Thymus (tissue), 11 donors: ENCODE measurements around the gene RSPRY1. TPM values are rescaled to one million over a fixed set of nuclear protein-coding genes. Genes with fewer than 3 reads are reported as not detected.

Experiments used
- DNase-seq, 9 donors: peaks; one replicate each; pipeline ENCODE4 v3.0.0-alpha.2; 2013; ENCODE audit warnings: low spot score in 9 of 9, low read depth in 6 of 9, missing footprints in 1 of 9
- H3K27ac ChIP-seq, 2 donors: one replicate each; pipeline ENCODE4 v1.5.1; 2013; ENCODE audit warnings: control low read depth in 1 of 2, low read depth in 1 of 2, low read length in 1 of 2, mild to moderate bottlenecking in 1 of 2, moderate library complexity in 1 of 2
- H3K27me3 ChIP-seq, 2 donors: one replicate each; pipeline ENCODE4 v1.5.1; 2013; ENCODE audit warnings: low read length in 1 of 2; ENCODE audit not compliant: control insufficient read depth in 2 of 2, insufficient read depth in 1 of 2
- H3K36me3 ChIP-seq, 2 donors: one replicate each; pipeline ENCODE4 v1.5.1; 2013; ENCODE audit warnings: low read length in 1 of 2, mild to moderate bottlenecking in 1 of 2, moderate library complexity in 1 of 2; ENCODE audit not compliant: control insufficient read depth in 2 of 2, insufficient read depth in 2 of 2
- H3K4me1 ChIP-seq, 2 donors: one replicate each; pipeline ENCODE4 v1.5.1; 2013; ENCODE audit warnings: low read length in 2 of 2; ENCODE audit not compliant: control insufficient read depth in 2 of 2, insufficient read depth in 2 of 2
- H3K4me3 ChIP-seq, 2 donors: one replicate each; pipeline ENCODE4 v1.5.1; 2013; ENCODE audit warnings: low read length in 2 of 2, control low read depth in 1 of 2, mild to moderate bottlenecking in 1 of 2
- H3K9me3 ChIP-seq, 2 donors: one replicate each; pipeline ENCODE4 v1.5.1; 2013; ENCODE audit warnings: low read length in 1 of 2, mild to moderate bottlenecking in 1 of 2; ENCODE audit not compliant: control insufficient read depth in 2 of 2, insufficient read depth in 1 of 2
- WGBS: extraction: QIAGEN DNeasy Blood & Tissue Kit; methylation state at CpG from one replicate; pipeline ENCODE4 v1.1.7; 2013; 5-methylcytosine and 5-hydroxymethylcytosine counted together
- polyA plus RNA-seq: library from polyadenylated mRNA; stranded (reverse); fragments of 200-250 nt; gene quantifications from one replicate; pipeline ENCODE4 v1.2.3, GENCODE V29; 2013
- total RNA-seq: library from RNA; stranded (reverse); fragments of 120-200 nt; gene quantifications from one replicate; pipeline ENCODE4 v1.2.4, GENCODE V29; 2013
- donor health status: healthy.

Gene RSPRY1
- total and polyA plus RNA-seq, 2 donors = 19.4 to 29.6 TPM

- Histone ChIP-seq H3K4me3 (peak within 1 kb of the TSS; percentile 48 to 60), H3K4me1 (peaks cover 9 to 22% of the 10 kb centered on the region in 2 donors), H3K27ac (no peak within 1 kb of the TSS), H3K9me3 (peaks cover 0 to 10% of the 10 kb centered on the region in 2 donors), H3K36me3 (no peaks in the 10 kb centered on the region), H3K27me3 (peaks cover 28 to 61% of the 10 kb centered on the region in 2 donors)
- peak in 2 of 9 donors; percentile 42 to 62 for DNase-seq
- 5% methylated on average over 95 of the region's 95 CpGs for WGBS
Measured at GRCh38 chr16:57284209-57284951, 98.3 kb downstream of the RSPRY1 start, which contains the start of gene PLLP. TSS of gene PLLP (minus strand) at chr16:57284672. CDS start at chr16:57284540, 132 bp downstream.

GRCh38 chr16:57284952-57285363 is 98.8 kb downstream of the RSPRY1 start:
- Histone ChIP-seq H3K4me1 (peaks cover 9 to 19% of the 10 kb centered on the region in 2 donors), H3K36me3 (no peaks in the 10 kb centered on the region), H3K27me3 (peaks cover 28 to 58% of the 10 kb centered on the region in 2 donors), H3K27ac (no peak overlapping the region), H3K9me3 (peaks cover 0 to 10% of the 10 kb centered on the region in 2 donors), H3K4me3 (peak overlapping the region; percentile 48 to 60)
- WGBS = 16% methylated on average over 22 of the region's 22 CpGs
- no peak for DNase-seq

GRCh38 chr16:57285379-57285778 is 99.2 kb downstream of the RSPRY1 start:
- H3K4me3 ChIP-seq = no peak overlapping the region

GRCh38 chr16:57289391-57290257 is 103.5 kb downstream of the RSPRY1 start:
- WGBS = 88% methylated on average over 14 of the region's 14 CpGs
- no peak overlapping the region for H3K27ac ChIP-seq

More at GRCh38 chr16:57285379-57285778, 99.2 kb downstream of the RSPRY1 start:
- H3K36me3 ChIP-seq = no peaks in the 10 kb centered on the region
- H3K27ac ChIP-seq = no peak overlapping the region
- 81% methylated on average over 5 of the region's 5 CpGs for WGBS
- H3K9me3 ChIP-seq = peaks cover 0 to 10% of the 10 kb centered on the region in 2 donors
- peaks cover 28 to 58% of the 10 kb centered on the region in 2 donors for H3K27me3 ChIP-seq
- H3K4me1 ChIP-seq = peaks cover 9 to 16% of the 10 kb centered on the region in 2 donors
- no peak for DNase-seq

More at GRCh38 chr16:57289391-57290257, 103.5 kb downstream of the RSPRY1 start:
- Histone ChIP-seq H3K27me3 (peaks cover 10 to 21% of the 10 kb centered on the region in 2 donors), H3K4me3 (no peak overlapping the region), H3K9me3 (peaks cover 0 to 4% of the 10 kb centered on the region in 2 donors), H3K36me3 (no peaks in the 10 kb centered on the region), H3K4me1 (peaks cover 2 to 6% of the 10 kb centered on the region in 2 donors)
- no peak for DNase-seq

Other genes with a start within 250 kb of the RSPRY1 start
- 2.0 TPM for gene CETP, start 224.4 kb upstream of the RSPRY1 start, total RNA-seq
- 1.8 TPM for gene CETP, start 224.4 kb upstream of the RSPRY1 start, polyA plus RNA-seq
- 23.3 TPM for gene NLRC5, start 196.8 kb upstream of the RSPRY1 start, total RNA-seq
- gene NLRC5, start 196.8 kb upstream of the RSPRY1 start, polyA plus RNA-seq = 63.9 TPM
- 6.5 TPM for gene CPNE2, start 93.7 kb upstream of the RSPRY1 start, total RNA-seq
- gene CPNE2, start 93.7 kb upstream of the RSPRY1 start, polyA plus RNA-seq = 27.5 TPM
- gene PSME3IP1, start 290 bp upstream of the RSPRY1 start, total RNA-seq = 81.8 TPM
- 93.1 TPM for gene PSME3IP1, start 290 bp upstream of the RSPRY1 start, polyA plus RNA-seq
- gene ARL2BP, start 58.9 kb downstream of the RSPRY1 start, total RNA-seq = 41.4 TPM
- 54.7 TPM for gene ARL2BP, start 58.9 kb downstream of the RSPRY1 start, polyA plus RNA-seq
- gene PLLP, start 98.3 kb downstream of the RSPRY1 start, total RNA-seq = 1.2 TPM
- 4.9 TPM for gene PLLP, start 98.3 kb downstream of the RSPRY1 start, polyA plus RNA-seq
- 1.8 TPM for gene CCL22, start 172.5 kb downstream of the RSPRY1 start, total RNA-seq
- 11.0 TPM for gene CCL22, start 172.5 kb downstream of the RSPRY1 start, polyA plus RNA-seq
- 1.4 TPM for gene CX3CL1, start 186.2 kb downstream of the RSPRY1 start, total RNA-seq
- 7.2 TPM for gene CX3CL1, start 186.2 kb downstream of the RSPRY1 start, polyA plus RNA-seq
- 32.6 TPM for gene CCL17, start 218.4 kb downstream of the RSPRY1 start, total RNA-seq
- gene CCL17, start 218.4 kb downstream of the RSPRY1 start, polyA plus RNA-seq = 38.6 TPM